PC-3 (cell line): Measurements from ENCODE around the gene BPI.
"Not testable (repeated sequence)": the region's sequence is repeated elsewhere in the genome, so short reads cannot be mapped to it uniquely, and the experiment has no call there.

Source experiments
- CTCF ChIP-seq: fragments of 300-600 bp; sonication (generic); conservative IDR thresholded peaks from 2 replicates; pipeline ENCODE4 v1.5.1; 2017; ENCODE audit warnings: antibody characterized with exemption, low read depth, mild to moderate bottlenecking, low read length
- EZH2 ChIP-seq: fragments of 300-600 bp; sonication (generic); IDR thresholded peaks from one replicate; pipeline ENCODE4 v1.6.1; 2017; ENCODE audit warnings: antibody characterized with exemption, mild to moderate bottlenecking, low read length; ENCODE audit not compliant: unreplicated experiment
- EZH2phosphoT487 ChIP-seq: fragments of 300-600 bp; sonication (generic); IDR thresholded peaks from 2 replicates; pipeline ENCODE4 v1.6.1; 2018; ENCODE audit warnings: mild to moderate bottlenecking, antibody characterized with exemption, low read length, borderline replicate concordance

DNA sequence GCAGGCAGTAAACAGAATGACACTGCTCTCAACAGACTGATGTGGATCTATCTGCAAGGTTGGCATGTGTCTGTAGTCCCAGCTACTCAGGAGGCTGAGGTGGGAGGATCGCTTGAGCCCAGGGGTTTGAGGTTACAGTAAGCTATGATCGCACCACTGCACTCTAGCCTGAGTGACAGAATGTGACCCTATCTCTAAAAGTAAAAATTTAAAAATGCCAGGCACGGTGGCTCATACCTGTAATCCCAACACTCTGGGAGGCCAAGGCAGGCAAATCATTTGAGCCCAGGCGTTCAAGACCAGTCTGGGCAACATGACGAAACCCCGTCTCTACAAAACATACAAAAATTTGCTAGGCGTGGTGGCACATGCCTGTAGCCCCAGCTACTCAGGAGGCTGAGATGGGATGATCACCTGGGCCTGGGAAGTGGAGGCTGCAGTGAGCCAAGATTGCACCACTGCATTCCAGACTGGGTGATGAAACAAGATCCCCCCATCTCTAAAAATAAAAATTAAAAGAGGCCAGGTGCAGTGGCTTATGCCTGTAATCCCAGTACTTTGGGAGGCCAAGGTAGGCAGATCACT lies 19.8 kb upstream of the BPI start:
- not testable (repeated sequence) for TF ChIP-seq CTCF, EZH2, EZH2phosphoT487
